ENCODE data around the gene RNFT2. TPM values are rescaled to one million over a fixed set of nuclear protein-coding genes. Genes with fewer than 3 reads are reported as not detected.

RNFT2 gene
- total RNA-seq, 1 experiment from 2014 or later, result 12.6 TPM

GRCh38 chr12:116765271-116765670 is 27.2 kb downstream of the RNFT2 start:
- no peak for TF ChIP-seq EZH2phosphoT487 (IDR thresholded peaks at IDR 0.05; ENCODE audit: borderline replicate concordance, low read length)
- TF ChIP-seq CTCF (conservative IDR thresholded peaks at IDR 0.05; ENCODE audit: low read depth, low read length), result no peak
- no peak for TF ChIP-seq EZH2 (IDR thresholded peaks at IDR 0.05; ENCODE audit: low read length, unreplicated experiment)
- intact Hi-C loops (cut with micrococcal nuclease), result no loop called here
- no TSS peak for BruUV-seq (replicated peaks)
- H3K9me3 ChIP-seq (ENCODE audit: low read length), result no peaks in the 10 kb centered on the region
- no peak for ATAC-seq
- H3K9me2 ChIP-seq (replicated peaks; ENCODE audit: low read length), result no peaks in the 10 kb centered on the region
- H3K27me3 ChIP-seq (ENCODE audit: low read length), result no peaks in the 10 kb centered on the region
- no peaks in the 10 kb centered on the region for H3K79me2 ChIP-seq (ENCODE audit: low read length)
- H2AFZ ChIP-seq (ENCODE audit: low read length), result no peak overlapping the region
- ChIA-PET CTCF (no interaction called here), POLR2A (ENCODE audit: unreplicated experiment) (no interaction called here)
- no peaks in the 10 kb centered on the region for H3K36me3 ChIP-seq (ENCODE audit: low read depth, low read length)
- H3K4me2 ChIP-seq (ENCODE audit: low read length), result no peak overlapping the region
- H3K4me1 ChIP-seq (ENCODE audit: insufficient read depth, low read length), result no peaks in the 10 kb centered on the region
- H4K20me1 ChIP-seq (ENCODE audit: low read length), result no peaks in the 10 kb centered on the region
- H3K4me3 ChIP-seq (ENCODE audit: low read length), result no peak overlapping the region
- H3F3A ChIP-seq (ENCODE audit: low read length, unreplicated experiment), result no peaks in the 10 kb centered on the region
- no peak overlapping the region for H3K9ac ChIP-seq (ENCODE audit: low read length)
- no peak for DNase-seq
- no peak overlapping the region for H3K27ac ChIP-seq (ENCODE audit: low read length)

GRCh38 chr12:116766285-116766684 is 28.2 kb downstream of the RNFT2 start:
- CTCF ChIA-PET, result no interaction called here
- H3K79me2 ChIP-seq (ENCODE audit: low read length), result no peaks in the 10 kb centered on the region
- no peaks in the 10 kb centered on the region for H3K36me3 ChIP-seq (ENCODE audit: low read depth, low read length)
- H4K20me1 ChIP-seq (ENCODE audit: low read length), result no peaks in the 10 kb centered on the region
- TF ChIP-seq EZH2phosphoT487 (IDR thresholded peaks at IDR 0.05; ENCODE audit: borderline replicate concordance, low read length) (no peak), CTCF (conservative IDR thresholded peaks at IDR 0.05; ENCODE audit: low read depth, low read length) (no peak), EZH2 (IDR thresholded peaks at IDR 0.05; ENCODE audit: low read length, unreplicated experiment) (no peak)
- BruUV-seq (replicated peaks), result no TSS peak
- H3K4me1 ChIP-seq (ENCODE audit: insufficient read depth, low read length), result no peaks in the 10 kb centered on the region
- H3K4me3 ChIP-seq (ENCODE audit: low read length), result no peak overlapping the region
- no peak overlapping the region for H3K9ac ChIP-seq (ENCODE audit: low read length)
- POLR2A ChIA-PET (ENCODE audit: unreplicated experiment), result no interaction called here
- H3K9me3 ChIP-seq (ENCODE audit: low read length), result no peaks in the 10 kb centered on the region
- no peak overlapping the region for H3K27ac ChIP-seq (ENCODE audit: low read length)
- intact Hi-C loops (cut with micrococcal nuclease), result no loop called here
- H3K9me2 ChIP-seq (replicated peaks; ENCODE audit: low read length), result no peaks in the 10 kb centered on the region
- H3F3A ChIP-seq (ENCODE audit: low read length, unreplicated experiment), result no peaks in the 10 kb centered on the region
- no peaks in the 10 kb centered on the region for H3K27me3 ChIP-seq (ENCODE audit: low read length)
- ATAC-seq (no peak), DNase-seq (no peak)
- no peak overlapping the region for H2AFZ ChIP-seq (ENCODE audit: low read length)
- H3K4me2 ChIP-seq (ENCODE audit: low read length), result no peak overlapping the region

- H3K4me3 ChIP-seq (ENCODE audit: low read length), result no peak overlapping the region
Measured at GRCh38 chr12:116766746-116767145, 28.6 kb downstream of the RNFT2 start.

More at GRCh38 chr12:116766746-116767145, 28.6 kb downstream of the RNFT2 start:
- H3K36me3 ChIP-seq (ENCODE audit: low read depth, low read length), result no peaks in the 10 kb centered on the region
- POLR2A ChIA-PET (ENCODE audit: unreplicated experiment), result no interaction called here
- no peak overlapping the region for H3K4me2 ChIP-seq (ENCODE audit: low read length)
- H3K27me3 ChIP-seq (ENCODE audit: low read length), result no peaks in the 10 kb centered on the region
- no peaks in the 10 kb centered on the region for H4K20me1 ChIP-seq (ENCODE audit: low read length)
- CTCF ChIA-PET, result no interaction called here
- H3F3A ChIP-seq (ENCODE audit: low read length, unreplicated experiment), result no peaks in the 10 kb centered on the region
- no peak for DNase-seq
- TF ChIP-seq CTCF (conservative IDR thresholded peaks at IDR 0.05; ENCODE audit: low read depth, low read length) (no peak), EZH2 (IDR thresholded peaks at IDR 0.05; ENCODE audit: low read length, unreplicated experiment) (no peak), EZH2phosphoT487 (IDR thresholded peaks at IDR 0.05; ENCODE audit: borderline replicate concordance, low read length) (no peak)
- no peaks in the 10 kb centered on the region for H3K79me2 ChIP-seq (ENCODE audit: low read length)
- H2AFZ ChIP-seq (ENCODE audit: low read length), result no peak overlapping the region
- intact Hi-C loops (cut with micrococcal nuclease), result no loop called here
- BruUV-seq (replicated peaks), result no TSS peak
- H3K27ac ChIP-seq (ENCODE audit: low read length), result no peak overlapping the region
- H3K9me3 ChIP-seq (ENCODE audit: low read length), result no peaks in the 10 kb centered on the region
- no peaks in the 10 kb centered on the region for H3K9me2 ChIP-seq (replicated peaks; ENCODE audit: low read length)
- no peak overlapping the region for H3K9ac ChIP-seq (ENCODE audit: low read length)
- peaks cover 3% of the 10 kb centered on the region; the same call in 1 of the 2 replicates for H3K4me1 ChIP-seq (ENCODE audit: insufficient read depth, low read length)
- ATAC-seq, result no peak

Measured in PC-3 (cell line).